Right lobe of liver (tissue), 6 donors: ENCODE data around the gene NEDD4L. TPM values are rescaled to one million over a fixed set of nuclear protein-coding genes. Genes with fewer than 3 reads are reported as not detected.

Experiments
- ATAC-seq, 4 donors: fragments of 200-7000 bp; cut with Tn5 transposase; one replicate each; pipeline ENCODE4 v1.9.1; 2020; ENCODE audit warnings: mild to moderate bottlenecking in 4 of 4, moderate library complexity in 4 of 4
- DNase-seq, 3 donors: peaks; one replicate each; pipeline ENCODE4 v3.0.0-alpha.2; 2020
- H3K27ac ChIP-seq, 3 donors: fragments of 200-600 bp; one replicate each; pipeline ENCODE4 v1.8.0; 2022
- H3K27me3 ChIP-seq, 2 donors: fragments of 200-600 bp; one replicate each; pipeline ENCODE4 v1.8.0; 2022
- H3K36me3 ChIP-seq, 4 donors: fragments of 200-600 bp; sonication (generic) in 1 of 4; one replicate each; pipeline versions ENCODE4 v1.5.1 to v1.8.0; 2017 to 2022; ENCODE audit warnings: control low read depth in 1 of 4
- H3K4me1 ChIP-seq, 4 donors: fragments of 200-600 bp; sonication (generic) in 1 of 4; one replicate each; pipeline versions ENCODE4 v1.5.1 to v1.8.0; 2017 to 2022; ENCODE audit warnings: control low read depth in 1 of 4
- H3K4me3 ChIP-seq, 3 donors: fragments of 200-600 bp; one replicate each; pipeline ENCODE4 v1.8.0; 2022
- H3K9me3 ChIP-seq, 4 donors: fragments of 200-600 bp; sonication (generic) in 1 of 4; one replicate each; pipeline versions ENCODE4 v1.5.1 to v1.8.0; 2017 to 2022; ENCODE audit warnings: control low read depth in 1 of 4
- CTCF ChIP-seq, 4 donors: fragments of 200-600 bp in 3 of 4; fragments of 450-650 bp in 1 of 4; IDR thresholded peaks; one replicate each; pipeline versions ENCODE4 v1.5.1 to v1.8.0; 2016 to 2022; ENCODE audit warnings: antibody characterized with exemption in 4 of 4, mild to moderate bottlenecking in 2 of 4
- POLR2A ChIP-seq: fragments of 450-650 bp; IDR thresholded peaks from one replicate; pipeline ENCODE4 v1.6.1; 2017; ENCODE audit warnings: antibody characterized with exemption, mild to moderate bottlenecking
- WGBS: methylation state at CpG from one replicate; pipeline ENCODE4 v1.1.6; 2018; ENCODE audit warnings: low coverage, low lambda C conversion rate; ENCODE audit not compliant: insufficient coverage; ENCODE audit errors: missing lambda C conversion rate; 5-methylcytosine and 5-hydroxymethylcytosine counted together
- intact Hi-C, 2 donors: fragments of 100-400 bp; cut with DNase I; formaldehyde crosslinking; loops; one replicate each; pipeline versions ENCODE4 v1.11.2 to v1.14.1; 2022
- total RNA-seq, 6 experiments: library from RNA; depleted of rRNA in 2 of 6; stranded (reverse); fragments of >200 nt in 2 of 6; fragmentation: NEBNext Ultra II Directional in 3 of 6; extraction: Animal tissue kit (Norgen Biotek cat#: 25700) in 3 of 6; gene quantifications; one replicate each; pipeline versions ENCODE4 v1.1.0 to v1.2.4, GENCODE V29; 2016 to 2023
- donor health status: DM: no; HTN: yes; CAD: no.
- donor health status: DM: no; HTN: no; CAD: no.
- donor health status: DM: no; HTN: no; CAD: no.
- donor health status: DM: no; HTN: yes; CAD: no.
- donor health status: DM: no; HTN: yes; CAD: no.

NEDD4L gene
- total RNA-seq, 6 experiments from 2014 or later: 21.5 to 41.0 (median 33.2) TPM

- peaks cover 0 to 13% (median 5%) of the 10 kb centered on the region in 4 donors for H3K4me1 ChIP-seq
- no peaks in the 10 kb centered on the region for H3K27me3 ChIP-seq
- H3K36me3 ChIP-seq: no peaks in the 10 kb centered on the region
- no peak overlapping the region for H3K27ac ChIP-seq
- TF ChIP-seq POLR2A (no peak), CTCF (IDR thresholded peaks at IDR 0.05) (no peak)
- intact Hi-C loops: no loop called here
- DNase-seq: no peak
- no peaks in the 10 kb centered on the region for H3K9me3 ChIP-seq
- peak in 2 of 4 donors; percentile 9 to 12 for ATAC-seq
- 44% methylated on average over 8 of the region's 8 CpGs for WGBS
- H3K4me3 ChIP-seq: no peak overlapping the region
These were observed 88.7 kb downstream of the NEDD4L start for GRCh38 chr18:58132595-58133261.

- intact Hi-C loops: no loop called here
- Histone ChIP-seq H3K4me3 (no peak overlapping the region), H3K9me3 (no peaks in the 10 kb centered on the region), H3K27ac (no peak overlapping the region), H3K36me3 (no peaks in the 10 kb centered on the region), H3K4me1 (no peaks in the 10 kb centered on the region), H3K27me3 (no peaks in the 10 kb centered on the region)
- DNase-seq (no peak), ATAC-seq (no peak)
- TF ChIP-seq CTCF (IDR thresholded peaks at IDR 0.05) (no peak), POLR2A (no peak)
- 49% methylated on average over 7 of the region's 7 CpGs for WGBS
These were observed 91.2 kb downstream of the NEDD4L start for GRCh38 chr18:58135183-58135641.

GRCh38 chr18:58135701-58136331 lies 91.8 kb downstream of the NEDD4L start:
- H3K4me3 ChIP-seq: no peak overlapping the region
- ATAC-seq: peak; percentile 69 to 93 (median 86)
- 26% methylated on average over 5 of the region's 7 CpGs for WGBS
- H3K4me1 ChIP-seq: no peaks in the 10 kb centered on the region
- intact Hi-C loops: no loop called here
- TF ChIP-seq POLR2A (no peak), CTCF (IDR thresholded peaks at IDR 0.05) (peak; percentile 75 to 86 (median 82))
- no peaks in the 10 kb centered on the region for H3K36me3 ChIP-seq
- peak in 1 of 3 donors; percentile 64 for DNase-seq
- no peaks in the 10 kb centered on the region for H3K9me3 ChIP-seq
- no peak overlapping the region for H3K27ac ChIP-seq
- no peaks in the 10 kb centered on the region for H3K27me3 ChIP-seq

GRCh38 chr18:58136879-58137278 lies 92.9 kb downstream of the NEDD4L start:
- H3K36me3 ChIP-seq: no peaks in the 10 kb centered on the region
- no peak overlapping the region for H3K27ac ChIP-seq
- TF ChIP-seq POLR2A: no peak
- TF ChIP-seq CTCF (IDR thresholded peaks at IDR 0.05): no peak
- intact Hi-C loops: no loop called here
- DNase-seq (no peak), ATAC-seq (peak in 3 of 4 donors; percentile 16 to 44 (median 20))
- WGBS: 40% methylated on average over 3 of the region's 3 CpGs
- no peaks in the 10 kb centered on the region for H3K4me1 ChIP-seq
- no peaks in the 10 kb centered on the region for H3K27me3 ChIP-seq
- H3K9me3 ChIP-seq: no peaks in the 10 kb centered on the region
- no peak overlapping the region for H3K4me3 ChIP-seq
